Smooth muscle cell of trachea (primary cell): ENCODE results near the gene ARL6. TPM values are rescaled to one million over a fixed set of nuclear protein-coding genes. Genes with fewer than 3 reads are reported as not detected.

Source experiments
- total RNA-seq: library from RNA; depleted of rRNA; stranded (reverse); fragments of >200 nt; gene quantifications from 2 replicates; pipeline ENCODE4 v1.2.1, GENCODE V29; 2014

ARL6 gene, protein sequence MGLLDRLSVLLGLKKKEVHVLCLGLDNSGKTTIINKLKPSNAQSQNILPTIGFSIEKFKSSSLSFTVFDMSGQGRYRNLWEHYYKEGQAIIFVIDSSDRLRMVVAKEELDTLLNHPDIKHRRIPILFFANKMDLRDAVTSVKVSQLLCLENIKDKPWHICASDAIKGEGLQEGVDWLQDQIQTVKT
- 8.7 and 10.9 TPM in 2 replicates for total RNA-seq

DNA sequence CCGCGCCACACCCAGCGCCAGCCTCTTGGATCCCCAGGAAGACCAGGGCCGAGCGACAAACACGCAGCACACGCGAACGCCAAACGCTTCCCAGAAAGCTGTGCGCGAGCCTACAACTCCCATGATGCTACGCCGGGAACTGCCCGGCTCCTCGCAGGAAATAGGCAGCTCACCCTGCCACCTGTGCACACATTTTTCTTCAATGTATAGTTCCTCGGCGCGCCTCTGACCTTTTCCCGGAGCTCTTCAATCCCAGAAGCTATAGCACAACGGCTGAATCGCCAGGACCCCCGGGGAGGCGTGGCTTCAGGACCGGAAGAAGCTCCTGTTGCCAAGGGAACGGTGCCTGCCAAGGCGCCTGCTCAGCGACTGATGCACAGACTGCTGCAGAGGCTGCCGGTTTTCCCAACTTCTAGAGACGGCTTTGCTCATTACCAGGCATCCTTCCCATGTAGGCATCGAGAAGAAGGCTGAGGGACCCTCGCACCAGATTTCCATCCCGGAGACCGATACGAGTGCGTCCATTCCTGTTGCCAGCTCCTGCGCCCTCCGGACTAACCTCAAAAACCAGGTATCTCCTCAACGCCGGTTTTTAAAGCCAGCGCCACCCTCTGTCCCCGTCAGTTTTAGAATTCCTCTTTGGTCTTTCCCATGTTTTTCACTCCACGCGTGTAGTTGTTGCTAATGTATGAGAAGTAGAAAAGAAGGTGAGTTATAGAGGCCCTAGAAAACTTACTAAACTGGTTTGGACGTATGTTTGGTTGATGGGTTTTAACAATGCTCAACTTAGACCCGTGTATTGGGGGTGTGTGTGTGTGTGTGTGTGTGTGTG lies at the start of gene ARL6:
TSS of gene ARL6 (plus strand) at position 352 of the 832 bp plus-strand sequence. CDS start 3,350 bp downstream, outside the sequence.

DNA sequence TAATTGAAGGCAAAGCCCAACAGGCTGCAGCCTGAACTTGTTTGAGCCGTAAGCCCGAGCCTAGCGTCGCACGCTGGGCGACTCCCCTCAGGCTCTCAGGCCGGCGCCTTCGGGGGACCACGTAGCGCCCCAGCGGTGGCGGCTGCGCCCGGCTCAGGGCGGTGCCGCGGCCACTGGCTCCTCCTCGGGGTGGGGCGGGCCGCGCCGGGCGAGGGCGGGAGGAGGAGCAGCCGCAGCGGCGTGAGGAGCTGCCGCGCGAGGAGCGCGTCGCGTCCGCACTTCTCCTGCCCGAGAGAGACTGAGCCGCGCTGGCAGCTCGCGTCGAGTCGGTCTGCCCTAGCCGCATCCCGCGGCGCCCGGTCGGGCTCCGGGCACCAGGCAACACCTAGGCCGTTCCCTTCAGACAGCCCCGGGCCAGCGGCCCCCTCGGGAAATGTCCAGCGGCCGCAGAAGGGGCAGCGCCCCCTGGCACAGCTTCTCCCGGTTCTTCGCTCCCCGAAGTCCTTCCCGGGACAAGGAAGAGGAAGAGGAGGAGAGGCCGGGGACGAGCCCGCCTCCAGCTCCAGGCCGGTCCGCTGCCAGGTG lies 57.3 kb downstream of the ARL6 start, which contains the start of gene CRYBG3:
TSS of gene CRYBG3 (plus strand) at position 238 of the 585 bp plus-strand sequence. CDS start at position 434, 196 bp downstream.

Other genes with a start within 250 kb of the ARL6 start
- 34.2 and 42.7 TPM in 2 replicates for gene CRYBG3, start 57.3 kb downstream of the ARL6 start, total RNA-seq
- gene RIOX2, start 207.7 kb downstream of the ARL6 start, total RNA-seq, result 33.3 and 38.9 TPM in 2 replicates